DOHH2 (cell line): Measurements from ENCODE around the gene KHNYN.

Source experiments
- H3F3A ChIP-seq: fragments of 200-600 bp; sonication (generic), shearing (Covaris generic); 2 replicates; pipeline ENCODE4 v1.6.0; 2016; ENCODE audit warnings: antibody characterized with exemption, mild to moderate bottlenecking; ENCODE audit not compliant: control insufficient read depth, insufficient read depth
- H3K27ac ChIP-seq: fragments of 200-600 bp; sonication (generic); 2 replicates; pipeline ENCODE4 v1.5.1; 2014; ENCODE audit warnings: low read depth, mild to moderate bottlenecking, low read length, moderate library complexity
- H3K27me3 ChIP-seq: fragments of 200-600 bp; sonication (generic); 2 replicates; pipeline ENCODE4 v1.6.1; 2014; ENCODE audit warnings: mild to moderate bottlenecking, low read length, mixed read lengths; ENCODE audit not compliant: control insufficient read depth
- H3K36me3 ChIP-seq: fragments of 200-600 bp; sonication (generic); 2 replicates; pipeline ENCODE4 v1.6.1; 2014; ENCODE audit warnings: mild to moderate bottlenecking, low read length, moderate library complexity, mixed read lengths; ENCODE audit not compliant: control insufficient read depth
- H3K4me1 ChIP-seq: fragments of 200-600 bp; sonication (generic); 2 replicates; pipeline ENCODE4 v1.6.1; 2014; ENCODE audit warnings: mild to moderate bottlenecking, low read length, mixed read lengths; ENCODE audit not compliant: control insufficient read depth
- H3K4me2 ChIP-seq: fragments of 200-600 bp; sonication (generic); 2 replicates; pipeline ENCODE4 v1.6.0; 2014; ENCODE audit warnings: mild to moderate bottlenecking, low read length, moderate library complexity
- H3K4me3 ChIP-seq: fragments of 200-600 bp; sonication (generic); 2 replicates; pipeline ENCODE4 v1.5.1; 2014; ENCODE audit warnings: mild to moderate bottlenecking, low read length, mixed read lengths
- H3K79me2 ChIP-seq: fragments of 200-600 bp; sonication (generic); 2 replicates; pipeline ENCODE4 v1.6.1; 2014; ENCODE audit warnings: mild to moderate bottlenecking, low read length, mixed read lengths; ENCODE audit not compliant: control insufficient read depth
- H3K9me2 ChIP-seq: fragments of 200-600 bp; sonication (generic); replicated peaks from 2 replicates; pipeline ENCODE4 v1.6.1; 2014; ENCODE audit warnings: mild to moderate bottlenecking, low read length, mixed read lengths; ENCODE audit not compliant: control insufficient read depth
- H3K9me3 ChIP-seq: fragments of 200-600 bp; sonication (generic); 2 replicates; pipeline ENCODE4 v1.6.1; 2014; ENCODE audit warnings: antibody characterized with exemption, low read length, mixed read lengths; ENCODE audit not compliant: control insufficient read depth, insufficient read depth
- H4K20me1 ChIP-seq: fragments of 200-600 bp; sonication (generic); 2 replicates; pipeline ENCODE4 v1.6.0; 2014; ENCODE audit warnings: low read depth, mild to moderate bottlenecking, antibody characterized with exemption, low read length, moderate library complexity; ENCODE audit not compliant: control insufficient read depth, insufficient read depth
- EZH2phosphoT487 ChIP-seq: fragments of 200-600 bp; sonication (generic); IDR thresholded peaks from 2 replicates; pipeline ENCODE4 v1.6.1; 2017; ENCODE audit warnings: borderline replicate concordance, mild to moderate bottlenecking, antibody characterized with exemption, low read length, moderate library complexity, mixed read lengths
- TF ChIP-seq, protein P1 (sequence below): fragments of 200-600 bp; sonication (generic); IDR thresholded peaks from one replicate; pipeline ENCODE4 v1.5.1; 2014; ENCODE audit warnings: antibody characterized with exemption, mild to moderate bottlenecking, low read depth, low read length; ENCODE audit not compliant: poor library complexity, severe bottlenecking

Gene KHNYN

DNA sequence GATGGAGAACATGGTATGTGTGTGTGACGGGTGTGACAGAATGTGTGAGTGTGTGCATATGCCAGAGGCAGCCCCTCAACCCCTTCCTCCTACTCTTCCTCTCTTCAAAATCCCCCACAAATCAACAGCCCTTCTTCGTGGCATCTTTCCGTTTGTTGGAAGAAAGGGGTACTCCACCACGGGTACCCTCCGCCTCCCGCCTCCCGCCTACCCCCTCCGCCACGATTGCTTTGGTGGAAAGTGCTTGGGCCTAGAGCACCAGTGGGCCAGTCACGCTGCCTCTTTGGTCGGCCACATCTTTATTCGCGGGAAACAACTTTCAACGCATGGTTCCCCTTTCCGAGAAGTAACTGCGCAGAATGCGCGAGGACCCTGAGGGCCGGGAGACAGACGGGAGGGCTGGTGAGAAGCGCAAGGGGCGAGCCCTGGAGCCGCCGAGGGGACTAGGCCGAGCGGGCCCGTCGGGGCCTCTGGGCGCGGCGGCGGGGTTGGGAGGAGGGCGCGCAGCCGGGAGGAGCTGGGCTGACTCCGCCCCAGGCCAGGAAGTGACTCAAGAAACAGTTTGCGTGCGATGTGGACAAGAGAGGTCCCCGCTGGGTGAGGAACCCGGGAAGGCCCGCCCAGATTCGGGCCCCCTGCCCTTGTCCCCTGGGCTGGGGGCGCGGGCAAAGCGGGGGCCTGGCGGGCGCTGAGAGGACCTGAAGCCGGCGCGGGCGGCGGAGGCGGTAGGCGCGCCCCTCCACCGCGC lies at the start of gene KHNYN, which contains the start of gene CBLN3:
TSS of gene KHNYN (plus strand) at position 560 of the 748 bp plus-strand sequence. CDS start 777 bp downstream, outside the sequence.
TSS of gene CBLN3 (minus strand) at position 274 of the 748 bp plus-strand sequence. CDS start 614 bp downstream, outside the sequence.
- Histone ChIP-seq H3K79me2 (peaks cover 29% of the 10 kb centered on the region), H3K9me3 (no peaks in the 10 kb centered on the region), H3K36me3 (peaks cover 33% of the 10 kb centered on the region), H3K9me2 (no peaks in the 10 kb centered on the region), H3K4me3 (peak within 1 kb of the TSS; percentile 94), H3K4me1 (peaks cover 50% of the 10 kb centered on the region), H3F3A (no peaks in the 10 kb centered on the region), H3K27me3 (no peaks in the 10 kb centered on the region), H3K4me2 (peak within 1 kb of the TSS; percentile 94), H3K27ac (peak within 1 kb of the TSS; percentile 64), H4K20me1 (peaks cover 6% of the 10 kb centered on the region; the same call in 1 of the 2 replicates)
- TF ChIP-seq, protein P1, sequence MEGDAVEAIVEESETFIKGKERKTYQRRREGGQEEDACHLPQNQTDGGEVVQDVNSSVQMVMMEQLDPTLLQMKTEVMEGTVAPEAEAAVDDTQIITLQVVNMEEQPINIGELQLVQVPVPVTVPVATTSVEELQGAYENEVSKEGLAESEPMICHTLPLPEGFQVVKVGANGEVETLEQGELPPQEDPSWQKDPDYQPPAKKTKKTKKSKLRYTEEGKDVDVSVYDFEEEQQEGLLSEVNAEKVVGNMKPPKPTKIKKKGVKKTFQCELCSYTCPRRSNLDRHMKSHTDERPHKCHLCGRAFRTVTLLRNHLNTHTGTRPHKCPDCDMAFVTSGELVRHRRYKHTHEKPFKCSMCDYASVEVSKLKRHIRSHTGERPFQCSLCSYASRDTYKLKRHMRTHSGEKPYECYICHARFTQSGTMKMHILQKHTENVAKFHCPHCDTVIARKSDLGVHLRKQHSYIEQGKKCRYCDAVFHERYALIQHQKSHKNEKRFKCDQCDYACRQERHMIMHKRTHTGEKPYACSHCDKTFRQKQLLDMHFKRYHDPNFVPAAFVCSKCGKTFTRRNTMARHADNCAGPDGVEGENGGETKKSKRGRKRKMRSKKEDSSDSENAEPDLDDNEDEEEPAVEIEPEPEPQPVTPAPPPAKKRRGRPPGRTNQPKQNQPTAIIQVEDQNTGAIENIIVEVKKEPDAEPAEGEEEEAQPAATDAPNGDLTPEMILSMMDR = no peak

DNA sequence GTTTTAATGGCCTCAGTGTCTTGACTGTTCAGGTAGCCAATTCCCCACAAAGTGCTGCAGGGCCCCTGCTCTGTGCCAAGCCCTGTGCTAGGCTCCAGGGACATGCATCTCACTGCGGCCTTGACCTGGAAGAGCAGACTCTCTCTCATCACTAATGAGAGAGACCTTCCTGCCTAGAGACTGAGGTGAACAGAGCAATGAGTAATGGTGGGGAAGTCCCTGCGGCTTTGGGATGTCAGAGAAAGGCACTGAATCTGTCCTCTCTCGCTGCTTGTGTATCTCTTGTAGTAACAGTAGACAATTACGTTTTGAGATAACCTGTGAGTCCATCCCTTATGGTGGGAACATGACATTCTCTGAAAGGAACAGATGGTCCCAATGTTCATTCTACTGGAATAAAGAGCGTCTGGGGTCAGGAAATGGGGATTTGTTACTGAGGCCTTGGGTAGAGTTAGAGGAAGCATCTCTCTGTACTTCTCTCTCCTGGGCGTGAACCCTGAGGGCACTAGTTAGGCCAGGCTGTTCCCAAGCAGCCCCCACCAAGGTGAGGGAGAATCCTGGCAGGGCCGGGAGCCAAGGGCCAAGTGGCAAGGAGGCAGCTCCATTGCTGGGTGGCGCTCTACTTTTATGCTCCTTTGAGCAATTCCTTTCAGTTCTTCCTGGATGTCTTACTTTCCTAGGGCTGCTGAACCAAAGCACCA lies 48.2 kb upstream of the KHNYN start:
- Histone ChIP-seq H4K20me1 (no peaks in the 10 kb centered on the region), H3K4me3 (no peak overlapping the region), H3K4me1 (no peaks in the 10 kb centered on the region), H3K27me3 (peaks cover 4% of the 10 kb centered on the region; the same call in 1 of the 2 replicates), H3K4me2 (no peak overlapping the region), H3K36me3 (peaks cover under 1% of the 10 kb centered on the region; the same call in 1 of the 2 replicates), H3K27ac (no peak overlapping the region), H3K9me3 (no peaks in the 10 kb centered on the region), H3K9me2 (no peaks in the 10 kb centered on the region), H3F3A (no peaks in the 10 kb centered on the region), H3K79me2 (no peaks in the 10 kb centered on the region)
- TF ChIP-seq, protein P1 = no peak
- no peak for TF ChIP-seq EZH2phosphoT487

DNA sequence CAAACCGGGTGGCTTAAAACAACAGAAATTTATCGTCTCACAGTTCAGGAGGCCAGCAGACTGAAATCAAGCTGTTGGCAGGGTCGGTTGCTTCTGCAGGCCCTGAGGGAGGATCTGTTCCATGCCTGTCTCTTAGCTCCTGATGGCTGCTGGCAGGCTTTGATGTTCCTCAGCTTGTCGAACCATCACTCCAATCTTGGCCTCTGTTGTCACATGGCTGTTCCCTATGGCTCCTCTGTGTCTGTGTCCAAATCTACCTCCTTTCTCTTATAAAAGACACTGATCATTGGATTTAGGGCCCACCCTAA lies 47.7 kb upstream of the KHNYN start:
- Histone ChIP-seq H3K4me3 (no peak overlapping the region), H3K4me1 (no peaks in the 10 kb centered on the region), H3K9me3 (no peaks in the 10 kb centered on the region), H3K27me3 (peaks cover 8% of the 10 kb centered on the region; the same call in 1 of the 2 replicates), H3K79me2 (no peaks in the 10 kb centered on the region), H3F3A (no peaks in the 10 kb centered on the region), H3K9me2 (no peaks in the 10 kb centered on the region), H3K4me2 (no peak overlapping the region), H3K36me3 (no peaks in the 10 kb centered on the region; the same call in 1 of the 2 replicates), H3K27ac (no peak overlapping the region), H4K20me1 (no peaks in the 10 kb centered on the region)
- no peak for TF ChIP-seq EZH2phosphoT487
- TF ChIP-seq, protein P1 = no peak
